GF-D8 (cell line): ENCODE data around the gene RELB.
A peak's percentile ranks its signal among the peaks of the same experiment; 100 is the strongest.
"Not testable (repeated sequence)": the region's sequence is repeated elsewhere in the genome, so short reads cannot be mapped to it uniquely, and the experiment has no call there.

Source experiments
- DNase-seq: peaks from one replicate; lab custom pipeline; 2025; lab: John Stamatoyannopoulos, UW

RELB gene

GRCh38 chr19:44987148-44987675 lies 14.1 kb upstream of the RELB start:
- no peak for DNase-seq

- no peak for DNase-seq
Observed at GRCh38 chr19:44988273-44988672, 13.0 kb upstream of the RELB start.

GRCh38 chr19:44988896-44989556 lies 12.2 kb upstream of the RELB start:
- DNase-seq, result no peak

- no peak for DNase-seq
Observed at GRCh38 chr19:44990459-44990858, 10.8 kb upstream of the RELB start.

GRCh38 chr19:44990966-44991365 lies 10.3 kb upstream of the RELB start:
- no peak for DNase-seq

GRCh38 chr19:44992336-44993163 lies 8.7 kb upstream of the RELB start:
- no peak for DNase-seq

GRCh38 chr19:44993526-44993925 lies 7.7 kb upstream of the RELB start:
- no peak for DNase-seq

- DNase-seq, result no peak
Observed at GRCh38 chr19:44993926-44994537, 7.2 kb upstream of the RELB start.

- no peak for DNase-seq
Observed at GRCh38 chr19:44998025-44998424, 3.2 kb upstream of the RELB start.

- DNase-seq, result not testable (repeated sequence)
Observed at GRCh38 chr19:44999131-44999925, 1.9 kb upstream of the RELB start.

GRCh38 chr19:45000665-45001064 lies 599 bp upstream of the RELB start:
- DNase-seq, result not testable (repeated sequence)

GRCh38 chr19:45003485-45003884 lies 2.2 kb downstream of the RELB start:
- DNase-seq, result no peak

GRCh38 chr19:45005787-45006186 lies 4.5 kb downstream of the RELB start:
- DNase-seq, result no peak

- DNase-seq, result no peak
Observed at GRCh38 chr19:45008552-45008951, 7.3 kb downstream of the RELB start.

GRCh38 chr19:45009625-45010255 lies 8.5 kb downstream of the RELB start:
- no peak for DNase-seq

- no peak for DNase-seq
Observed at GRCh38 chr19:45010306-45010705, 9.0 kb downstream of the RELB start.

- DNase-seq, result no peak
Observed at GRCh38 chr19:45011959-45012358, 10.7 kb downstream of the RELB start.

- peak; percentile 19 for DNase-seq
Observed at GRCh38 chr19:45016388-45017314, 15.4 kb downstream of the RELB start.

GRCh38 chr19:45019187-45019586 lies 17.9 kb downstream of the RELB start:
- no peak for DNase-seq

GRCh38 chr19:45020071-45020470 lies 18.8 kb downstream of the RELB start:
- DNase-seq, result no peak
